ENCODE data around the gene BRD3. TPM values are rescaled to one million over a fixed set of nuclear protein-coding genes. Genes with fewer than 3 reads are reported as not detected.

Gene BRD3
- total RNA-seq, 1 experiment from 2014 or later, result 47.3 TPM

GRCh38 chr9:133981589-133981957, 86.3 kb downstream of the BRD3 start:
- intact Hi-C loops (cut with micrococcal nuclease; ENCODE audit: unreplicated experiment), result no loop called here

GRCh38 chr9:133980864-133981588, 86.8 kb downstream of the BRD3 start:
- no peak overlapping the region for H2AFZ ChIP-seq
- no peaks in the 10 kb centered on the region for H3K9me3 ChIP-seq (ENCODE audit: insufficient read depth, low read depth)
- DNase-seq, result no peak
- no peak overlapping the region for H3K4me3 ChIP-seq
- intact Hi-C loops (cut with micrococcal nuclease; ENCODE audit: unreplicated experiment), result no loop called here
- no peaks in the 10 kb centered on the region for H3F3A ChIP-seq (ENCODE audit: insufficient read depth, low read depth)
- ChIA-PET CTCF (interaction anchor here (0.6 kb wide), 1 partner anchor 28 kb away, joined by 3 read pairs; no protein-coding TSS in a partner anchor), POLR2A (ENCODE audit: unreplicated experiment) (interaction anchor here (0.6 kb wide), 1 partner anchor 22 kb away, joined by 3 read pairs; no protein-coding TSS in a partner anchor)
- H3K36me3 ChIP-seq (ENCODE audit: low read depth), result no peaks in the 10 kb centered on the region
- H3K27me3 ChIP-seq (ENCODE audit: insufficient read depth, low read depth), result no peaks in the 10 kb centered on the region
- H3K4me1 ChIP-seq (replicated peaks; ENCODE audit: insufficient read depth), result no peaks in the 10 kb centered on the region
- TF ChIP-seq, protein P1, sequence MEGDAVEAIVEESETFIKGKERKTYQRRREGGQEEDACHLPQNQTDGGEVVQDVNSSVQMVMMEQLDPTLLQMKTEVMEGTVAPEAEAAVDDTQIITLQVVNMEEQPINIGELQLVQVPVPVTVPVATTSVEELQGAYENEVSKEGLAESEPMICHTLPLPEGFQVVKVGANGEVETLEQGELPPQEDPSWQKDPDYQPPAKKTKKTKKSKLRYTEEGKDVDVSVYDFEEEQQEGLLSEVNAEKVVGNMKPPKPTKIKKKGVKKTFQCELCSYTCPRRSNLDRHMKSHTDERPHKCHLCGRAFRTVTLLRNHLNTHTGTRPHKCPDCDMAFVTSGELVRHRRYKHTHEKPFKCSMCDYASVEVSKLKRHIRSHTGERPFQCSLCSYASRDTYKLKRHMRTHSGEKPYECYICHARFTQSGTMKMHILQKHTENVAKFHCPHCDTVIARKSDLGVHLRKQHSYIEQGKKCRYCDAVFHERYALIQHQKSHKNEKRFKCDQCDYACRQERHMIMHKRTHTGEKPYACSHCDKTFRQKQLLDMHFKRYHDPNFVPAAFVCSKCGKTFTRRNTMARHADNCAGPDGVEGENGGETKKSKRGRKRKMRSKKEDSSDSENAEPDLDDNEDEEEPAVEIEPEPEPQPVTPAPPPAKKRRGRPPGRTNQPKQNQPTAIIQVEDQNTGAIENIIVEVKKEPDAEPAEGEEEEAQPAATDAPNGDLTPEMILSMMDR (conservative IDR thresholded peaks at IDR 0.05), result no peak
- BruUV-seq (replicated peaks), result no TSS peak
- H3K27ac ChIP-seq, result no peak overlapping the region
- peaks cover 75% of the 10 kb centered on the region for H4K20me1 ChIP-seq (ENCODE audit: insufficient read depth)
- no peak overlapping the region for H3K4me2 ChIP-seq
- no peaks in the 10 kb centered on the region for H3K9me2 ChIP-seq (ENCODE audit: insufficient read depth)
- peaks cover 39% of the 10 kb centered on the region for H3K79me2 ChIP-seq (ENCODE audit: low read depth)

More at GRCh38 chr9:133981589-133981957, 86.3 kb downstream of the BRD3 start:
- ChIA-PET CTCF (no interaction called here), POLR2A (ENCODE audit: unreplicated experiment) (interaction anchor here (0.6 kb wide), 1 partner anchor 22 kb away, joined by 3 read pairs; no protein-coding TSS in a partner anchor)
- no peak overlapping the region for H3K4me2 ChIP-seq
- no peak overlapping the region for H2AFZ ChIP-seq
- no peaks in the 10 kb centered on the region for H3K9me2 ChIP-seq (ENCODE audit: insufficient read depth)
- H3K79me2 ChIP-seq (ENCODE audit: low read depth), result peaks cover 40% of the 10 kb centered on the region
- no TSS peak for BruUV-seq (replicated peaks)
- no peak overlapping the region for H3K4me3 ChIP-seq
- no peaks in the 10 kb centered on the region for H3K9me3 ChIP-seq (ENCODE audit: insufficient read depth, low read depth)
- no peaks in the 10 kb centered on the region for H3F3A ChIP-seq (ENCODE audit: insufficient read depth, low read depth)
- H4K20me1 ChIP-seq (ENCODE audit: insufficient read depth), result peaks cover 75% of the 10 kb centered on the region
- no peaks in the 10 kb centered on the region for H3K36me3 ChIP-seq (ENCODE audit: low read depth)
- H3K4me1 ChIP-seq (replicated peaks; ENCODE audit: insufficient read depth), result no peaks in the 10 kb centered on the region
- no peaks in the 10 kb centered on the region for H3K27me3 ChIP-seq (ENCODE audit: insufficient read depth, low read depth)
- no peak for DNase-seq
- H3K27ac ChIP-seq, result no peak overlapping the region
- no peak for TF ChIP-seq EZH2 (IDR thresholded peaks at IDR 0.05; ENCODE audit: low read depth)
- TF ChIP-seq, protein P1 (conservative IDR thresholded peaks at IDR 0.05), result no peak

Other genes with a start within 250 kb of the BRD3 start
- gene VAV2, start 75.7 kb downstream of the BRD3 start, total RNA-seq (2021), result 36.0 and 36.5 TPM in 2 replicates
- 23.7 and 26.2 TPM in 2 replicates for gene BRD3OS, start 42.5 kb downstream of the BRD3 start, total RNA-seq (2021)
- 53.4 and 54.9 TPM in 2 replicates for gene WDR5, start 68.1 kb upstream of the BRD3 start, total RNA-seq (2021)
- 27.2 and 64.7 TPM in 2 replicates for gene RNU6ATAC, start 96.5 kb upstream of the BRD3 start, total RNA-seq (2021)